HepG2 (cell line): ENCODE results near the gene ZSCAN21. TPM values are rescaled to one million over a fixed set of nuclear protein-coding genes. Genes with fewer than 3 reads are reported as not detected.

ENCODE experiments used
- ATAC-seq: fragments of 200-7000 bp; cut with Tn5 transposase; 3 replicates; pipeline ENCODE4 v1.9.1; 2020; ENCODE audit warnings: mild to moderate bottlenecking, moderate library complexity
- BruUV-seq: library from RNA; stranded (reverse); fragments of 400-500 nt; replicated peaks from 2 replicates; lab custom pipeline; 2021; lab: Mats Ljungman, UMichigan
- CTCF ChIA-PET: fragments of 300-600 bp; formaldehyde crosslinking; extraction: SDS; loops from one replicate; lab custom pipeline; 2021; ENCODE audit warnings: low total read pairs, inconsistent platforms, low intra/inter-chr PET ratio; lab: Yijun Ruan, JAX
- POLR2A ChIA-PET: fragments of 350-600 bp; sonication (Branson Sonifier 250); formaldehyde crosslinking; loops from one replicate; lab custom pipeline; 2020; ENCODE audit warnings: antibody characterized with exemption, inconsistent platforms; lab: Yijun Ruan, JAX
- DNase-seq: peaks from one replicate; pipeline ENCODE4 v3.0.0-alpha.2; 2015; ENCODE audit warnings: low spot score
- FAIRE-seq: peaks from 3 replicates; lab custom pipeline; 2011; peaks lifted over from hg19 to GRCh38; lab: Jason Lieb, UNC
- H2AFZ ChIP-seq: one replicate; pipeline ENCODE4 v1.6.1; 2011; ENCODE audit warnings: low read length, inconsistent platforms
- H3K27ac ChIP-seq: fragments of 300-600 bp; 3 replicates; pipeline ENCODE4 v1.8.0; 2011; ENCODE audit warnings: mixed run types, mild to moderate bottlenecking, mixed read lengths, low read length, inconsistent platforms; ENCODE audit not compliant: insufficient read depth; ENCODE audit errors: extremely low read length
- H3K27me3 ChIP-seq, 2 experiments: fragments of 200-600 bp in 1 of 2; 2 replicates in 1 of 2; 3 replicates in 1 of 2; pipeline versions ENCODE4 v1.6.0 to v1.8.0; 2011; ENCODE audit warnings: low read length in 2 of 2, mild to moderate bottlenecking in 2 of 2, moderate library complexity in 2 of 2, inconsistent platforms in 1 of 2; ENCODE audit not compliant: insufficient read depth in 2 of 2, control insufficient read depth in 1 of 2
- H3K36me3 ChIP-seq, 2 experiments: fragments of 200-600 bp in 1 of 2; replicated peaks in 1 of 2; 2 replicates in 1 of 2; 3 replicates in 1 of 2; pipeline versions ENCODE4 v1.5.1 to v1.8.0; 2011; ENCODE audit warnings: low read length in 2 of 2, inconsistent platforms in 1 of 2; ENCODE audit not compliant: insufficient read depth in 2 of 2, control insufficient read depth in 1 of 2
- H3K4me1 ChIP-seq: 2 replicates; pipeline ENCODE4 v1.5.1; 2012; ENCODE audit warnings: low read length, inconsistent platforms; ENCODE audit not compliant: insufficient read depth
- H3K4me2 ChIP-seq: 2 replicates; pipeline ENCODE4 v1.6.0; 2011; ENCODE audit warnings: low read depth, low read length, inconsistent platforms
- H3K4me3 ChIP-seq, 3 experiments: fragments of 200-600 bp in 1 of 3; sonication (generic), shearing (Covaris generic) in 1 of 3; replicated peaks in 1 of 3; 2 replicates each; pipeline ENCODE4 v1.5.1; 2011 to 2016; ENCODE audit warnings: low read length in 3 of 3, inconsistent platforms in 2 of 3, low read depth in 2 of 3, mild to moderate bottlenecking in 2 of 3, control low read depth in 1 of 3, mixed read lengths in 1 of 3; ENCODE audit not compliant: insufficient read depth in 1 of 3
- H3K79me2 ChIP-seq: one replicate; pipeline ENCODE4 v1.6.1; 2011; ENCODE audit warnings: low read length, inconsistent platforms; ENCODE audit not compliant: insufficient read depth
- H3K9ac ChIP-seq: 2 replicates; pipeline ENCODE4 v1.6.0; 2011; ENCODE audit warnings: mild to moderate bottlenecking, low read depth, low read length, inconsistent platforms; ENCODE audit not compliant: insufficient read depth
- H3K9me3 ChIP-seq: 2 replicates; pipeline ENCODE4 v1.5.1; 2012; ENCODE audit warnings: mild to moderate bottlenecking, low read length
- H4K20me1 ChIP-seq: 2 replicates; pipeline ENCODE4 v1.6.0; 2011; ENCODE audit warnings: inconsistent platforms, mild to moderate bottlenecking, low read length, moderate library complexity; ENCODE audit not compliant: insufficient read depth
- BCL6 ChIP-seq: IDR thresholded peaks from 2 replicates; pipeline ENCODE4 v1.6.1; 2016; ENCODE audit warnings: missing genetic modification reagents, missing compliant biosample characterization
- HNRNPH1 ChIP-seq: fragments of 200-400 bp; formaldehyde crosslinking; optimal IDR thresholded peaks from 2 replicates; pipeline ENCODE3; 2017; ENCODE audit warnings: mild to moderate bottlenecking, low read depth, low read length
- HOMEZ ChIP-seq: IDR thresholded peaks from 2 replicates; pipeline ENCODE4 v1.6.1; 2016; ENCODE audit warnings: low read depth
- NONO ChIP-seq, 2 experiments: fragments of 450-650 bp in 1 of 2; sonication (generic) in 1 of 2; formaldehyde crosslinking in 1 of 2; IDR thresholded peaks in 1 of 2; conservative IDR thresholded peaks in 1 of 2; 2 replicates each; pipeline versions ENCODE4 v1.6.1 to v1.8.0; 2017 to 2022; ENCODE audit warnings: mild to moderate bottlenecking in 1 of 2, missing genetic modification reagents in 1 of 2, moderate library complexity in 1 of 2
- NR0B2 ChIP-seq: sonication (generic); formaldehyde crosslinking; IDR thresholded peaks from 2 replicates; pipeline ENCODE4 v1.4.0; 2020; ENCODE audit warnings: mild to moderate bottlenecking, missing genetic modification reagents
- RBM39 ChIP-seq: fragments of 200-400 bp; formaldehyde crosslinking; IDR thresholded peaks from one replicate; pipeline ENCODE4 v1.6.1; 2018; ENCODE audit warnings: antibody characterized with exemption, mild to moderate bottlenecking, low read depth, low read length; ENCODE audit not compliant: poor library complexity, severe bottlenecking
- SRY ChIP-seq: sonication (generic); formaldehyde crosslinking; IDR thresholded peaks from 2 replicates; pipeline ENCODE4 v1.8.0; 2022; ENCODE audit warnings: mild to moderate bottlenecking, missing genetic modification reagents
- ZBTB7B ChIP-seq: sonication (generic); formaldehyde crosslinking; IDR thresholded peaks from 2 replicates; pipeline ENCODE4 v1.4.0; 2020; ENCODE audit warnings: missing genetic modification reagents
- ZEB1 ChIP-seq: IDR thresholded peaks from 2 replicates; pipeline ENCODE4 v1.6.1; 2012; ENCODE audit warnings: mild to moderate bottlenecking, low read depth, inconsistent platforms; ENCODE audit not compliant: insufficient replicate concordance
- ZFX ChIP-seq: sonication (generic); formaldehyde crosslinking; IDR thresholded peaks from 2 replicates; pipeline ENCODE4 v1.4.0; 2020; ENCODE audit warnings: mild to moderate bottlenecking, low read depth, missing genetic modification reagents, moderate library complexity
- ZNF670 ChIP-seq: sonication (generic); formaldehyde crosslinking; IDR thresholded peaks from 2 replicates; pipeline ENCODE4 v1.8.0; 2022; ENCODE audit warnings: mild to moderate bottlenecking, missing genetic modification reagents, borderline replicate concordance
- WGBS: methylation state at CpG from one replicate; pipeline ENCODE4 v1.1.6; 2017; ENCODE audit warnings: low lambda C conversion rate; 5-methylcytosine and 5-hydroxymethylcytosine counted together
- in situ Hi-C: cut with HindIII; loops from 2 replicates; pipeline ENCODE4 v1.10.0; 2017; ENCODE audit warnings: low pct_unique_long_range_greater_than_20kb; ENCODE audit not compliant: extremely low pct_ligation_motif_present
- intact Hi-C: fragments of 100-400 bp; cut with micrococcal nuclease; formaldehyde crosslinking; loops from one replicate; pipeline ENCODE4 v1.10.0; 2022; ENCODE audit not compliant: unreplicated experiment
- polyA plus RNA-seq, 8 experiments: library from polyadenylated mRNA; depleted of rRNA in 3 of 8; stranded (reverse) in 7 of 8; unstranded in 1 of 8; fragments of >200 nt; fragmentation: Illumina TruSeq in 4 of 8; extraction: Trizol in 4 of 8; gene quantifications; 2 replicates each; pipeline versions ENCODE4 v1.2.1 to v1.2.3, GENCODE V29; 2011 to 2016; ENCODE audit warnings: low read depth in 4 of 8, missing spikeins in 1 of 8, mixed read lengths in 1 of 8; ENCODE audit not compliant: insufficient read depth in 1 of 8
- total RNA-seq, 5 experiments: library from RNA; depleted of rRNA; stranded (reverse); fragments of >200 nt; fragmentation: Illumina TruSeq; extraction: Trizol; gene quantifications; 2 replicates each; pipeline ENCODE4 v1.2.3, GENCODE V29; 2016; ENCODE audit warnings: low read depth in 1 of 5
- TF ChIP-seq, protein P1 (sequence below): sonication (generic); formaldehyde crosslinking; IDR thresholded peaks from 2 replicates; pipeline ENCODE4 v1.8.0; 2022; ENCODE audit warnings: missing genetic modification reagents, mild to moderate bottlenecking, borderline replicate concordance
- TF ChIP-seq, protein P2 (sequence below): sonication (generic); formaldehyde crosslinking; IDR thresholded peaks from 2 replicates; pipeline ENCODE4 v1.4.0; 2020; ENCODE audit warnings: low read depth, mild to moderate bottlenecking, missing genetic modification reagents
- TF ChIP-seq, protein P3 (sequence below): sonication (generic); formaldehyde crosslinking; IDR thresholded peaks from 2 replicates; pipeline ENCODE4 v1.5.0; 2020; ENCODE audit warnings: mild to moderate bottlenecking, missing genetic modification reagents, borderline replicate concordance

ZSCAN21 gene
- total and polyA plus RNA-seq, 2 of the 13 experiments (the other 11 are each of a cell fraction or from before 2014, with no cell fraction given): 7.0 to 10.0 TPM

GRCh38 chr7:100100420-100101015 is 50.9 kb downstream of the ZSCAN21 start:
- peaks cover 22% of the 10 kb centered on the region for H3K4me1 ChIP-seq
- ATAC-seq: peak; percentile 87
- intact Hi-C loops (loop anchor here (2.0 kb wide), 1 partner anchor 18 kb away; the partner anchor contains the start of genes CNPY4 and TAF6), in situ Hi-C loops (no loop called here)
- peaks cover 23% of the 10 kb centered on the region for H3K79me2 ChIP-seq
- TSS peak; percentile 1 for BruUV-seq
- peak overlapping the region; percentile 92 for H3K9ac ChIP-seq
- FAIRE-seq: peak; percentile 43
- under 1% methylated on average over 28 of the region's 61 CpGs for WGBS
- H3K27ac ChIP-seq: peak overlapping the region; percentile 95
- H3K27me3 ChIP-seq: no peaks in the 10 kb centered on the region
- DNase-seq: peak; percentile 89
- POLR2A ChIA-PET: interaction anchor here (0.7 to 3.5 kb wide), 20 partner anchors 9 to 344 kb away, joined by 3 to 48 read pairs (median 9); partner anchors contain the start of genes AZGP1, CNPY4, COPS6 and LAMTOR4
- CTCF ChIA-PET: no interaction called here
- H3K4me3 ChIP-seq: peak overlapping the region; percentile 85 to 99 (median 86)
- H3K4me2 ChIP-seq: peak overlapping the region; percentile 85
- H2AFZ ChIP-seq: no peak overlapping the region
- H4K20me1 ChIP-seq: no peaks in the 10 kb centered on the region; the same call in 1 of the 2 replicates
- H3K9me3 ChIP-seq: no peaks in the 10 kb centered on the region
- H3K36me3 ChIP-seq: peaks cover 29 to 40% of the 10 kb centered on the region in 2 experiments
- TF ChIP-seq HNRNPH1: peak; percentile 79
- TF ChIP-seq RBM39: peak; percentile 68
- TF ChIP-seq, protein P1, sequence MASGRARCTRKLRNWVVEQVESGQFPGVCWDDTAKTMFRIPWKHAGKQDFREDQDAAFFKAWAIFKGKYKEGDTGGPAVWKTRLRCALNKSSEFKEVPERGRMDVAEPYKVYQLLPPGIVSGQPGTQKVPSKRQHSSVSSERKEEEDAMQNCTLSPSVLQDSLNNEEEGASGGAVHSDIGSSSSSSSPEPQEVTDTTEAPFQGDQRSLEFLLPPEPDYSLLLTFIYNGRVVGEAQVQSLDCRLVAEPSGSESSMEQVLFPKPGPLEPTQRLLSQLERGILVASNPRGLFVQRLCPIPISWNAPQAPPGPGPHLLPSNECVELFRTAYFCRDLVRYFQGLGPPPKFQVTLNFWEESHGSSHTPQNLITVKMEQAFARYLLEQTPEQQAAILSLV (CRISPR knock-in tag): peak; percentile 72; the same call in 1 of the 2 replicates
- TF ChIP-seq NR0B2: peak; percentile 80; the same call in 1 of the 2 replicates
- TF ChIP-seq SRY: peak; percentile 84
- 0 out of 2 replicates have a peak, but pooled peaks have one; percentile 63 for TF ChIP-seq ZNF670
- TF ChIP-seq BCL6 (CRISPR knock-in tag): peak; percentile 34; the same call in 1 of the 2 replicates
- TF ChIP-seq NONO (IDR thresholded peaks at IDR 0.05): no peak
- TF ChIP-seq NONO (CRISPR knock-in tag; conservative IDR thresholded peaks at IDR 0.05): peak; percentile 16; the same call in 1 of the 2 replicates
- TF ChIP-seq, protein P2, sequence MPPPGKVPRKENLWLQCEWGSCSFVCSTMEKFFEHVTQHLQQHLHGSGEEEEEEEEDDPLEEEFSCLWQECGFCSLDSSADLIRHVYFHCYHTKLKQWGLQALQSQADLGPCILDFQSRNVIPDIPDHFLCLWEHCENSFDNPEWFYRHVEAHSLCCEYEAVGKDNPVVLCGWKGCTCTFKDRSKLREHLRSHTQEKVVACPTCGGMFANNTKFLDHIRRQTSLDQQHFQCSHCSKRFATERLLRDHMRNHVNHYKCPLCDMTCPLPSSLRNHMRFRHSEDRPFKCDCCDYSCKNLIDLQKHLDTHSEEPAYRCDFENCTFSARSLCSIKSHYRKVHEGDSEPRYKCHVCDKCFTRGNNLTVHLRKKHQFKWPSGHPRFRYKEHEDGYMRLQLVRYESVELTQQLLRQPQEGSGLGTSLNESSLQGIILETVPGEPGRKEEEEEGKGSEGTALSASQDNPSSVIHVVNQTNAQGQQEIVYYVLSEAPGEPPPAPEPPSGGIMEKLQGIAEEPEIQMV: peak; percentile 71
- peak; percentile 45; the same call in 1 of the 2 replicates for TF ChIP-seq HOMEZ (CRISPR knock-in tag)
- peak; percentile 75 for TF ChIP-seq ZFX (CRISPR knock-in tag)
- 0 out of 2 replicates have a peak, but pooled peaks have one; percentile 39 for TF ChIP-seq ZBTB7B (CRISPR knock-in tag)
- TF ChIP-seq ZEB1: peak; percentile 64
- TF ChIP-seq, protein P3, sequence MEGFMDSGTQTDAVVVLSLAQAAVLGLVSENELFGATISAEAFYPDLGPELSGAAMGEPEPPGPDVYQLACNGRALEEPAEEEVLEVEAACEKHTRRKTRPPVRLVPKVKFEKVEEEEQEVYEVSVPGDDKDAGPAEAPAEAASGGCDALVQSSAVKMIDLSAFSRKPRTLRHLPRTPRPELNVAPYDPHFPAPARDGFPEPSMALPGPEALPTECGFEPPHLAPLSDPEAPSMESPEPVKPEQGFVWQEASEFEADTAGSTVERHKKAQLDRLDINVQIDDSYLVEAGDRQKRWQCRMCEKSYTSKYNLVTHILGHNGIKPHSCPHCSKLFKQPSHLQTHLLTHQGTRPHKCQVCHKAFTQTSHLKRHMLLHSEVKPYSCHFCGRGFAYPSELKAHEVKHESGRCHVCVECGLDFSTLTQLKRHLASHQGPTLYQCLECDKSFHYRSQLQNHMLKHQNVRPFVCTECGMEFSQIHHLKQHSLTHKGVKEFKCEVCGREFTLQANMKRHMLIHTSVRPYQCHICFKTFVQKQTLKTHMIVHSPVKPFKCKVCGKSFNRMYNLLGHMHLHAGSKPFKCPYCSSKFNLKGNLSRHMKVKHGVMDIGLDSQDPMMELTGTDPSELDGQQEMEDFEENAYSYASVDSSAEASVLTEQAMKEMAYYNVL: peak; percentile 38; the same call in 1 of the 2 replicates
